NCI-H146 treated with DMSO at 0.1 percent for 48 hours (cell line): ENCODE results near the gene SRRM1.
"Not testable (repeated sequence)": the region's sequence is repeated elsewhere in the genome, so short reads cannot be mapped to it uniquely, and the experiment has no call there.

ENCODE experiments used
- DNase-seq: peaks from one replicate; lab custom pipeline; 2025; ENCODE audit not compliant: unreplicated experiment; lab: John Stamatoyannopoulos, UW

The SRRM1 gene

GRCh38 chr1:24643363-24644099, 429 bp downstream of the SRRM1 start:
- DNase-seq, result no peak

GRCh38 chr1:24644100-24644384, 940 bp downstream of the SRRM1 start:
- DNase-seq, result no peak

GRCh38 chr1:24648919-24649318, 5.8 kb downstream of the SRRM1 start:
- DNase-seq, result no peak

- DNase-seq, result no peak
Observed at GRCh38 chr1:24652382-24652781, 9.3 kb downstream of the SRRM1 start.

- DNase-seq, result no peak
Observed at GRCh38 chr1:24654010-24654409, 10.9 kb downstream of the SRRM1 start.

- DNase-seq, result no peak
Observed at GRCh38 chr1:24656046-24656445, 12.9 kb downstream of the SRRM1 start.

GRCh38 chr1:24657781-24658180, 14.7 kb downstream of the SRRM1 start:
- DNase-seq, result no peak

GRCh38 chr1:24659166-24659904, 16.2 kb downstream of the SRRM1 start:
- no peak for DNase-seq

- no peak for DNase-seq
Observed at GRCh38 chr1:24659993-24660665, 17.0 kb downstream of the SRRM1 start.

- no peak for DNase-seq
Observed at GRCh38 chr1:24664507-24665033, 21.5 kb downstream of the SRRM1 start.

GRCh38 chr1:24666794-24667193, 23.7 kb downstream of the SRRM1 start:
- no peak for DNase-seq

GRCh38 chr1:24671372-24671771, 28.3 kb downstream of the SRRM1 start:
- not testable (repeated sequence) for DNase-seq

GRCh38 chr1:24672686-24673085, 29.6 kb downstream of the SRRM1 start:
- not testable (repeated sequence) for DNase-seq

- DNase-seq, result no peak
Observed at GRCh38 chr1:24673341-24673740, 30.2 kb downstream of the SRRM1 start.

GRCh38 chr1:24678421-24678820, 35.3 kb downstream of the SRRM1 start:
- not testable (repeated sequence) for DNase-seq

GRCh38 chr1:24679725-24680124, 36.6 kb downstream of the SRRM1 start:
- no peak for DNase-seq

- DNase-seq, result no peak
Observed at GRCh38 chr1:24683713-24684162, 40.6 kb downstream of the SRRM1 start.

GRCh38 chr1:24688033-24688432, 44.9 kb downstream of the SRRM1 start:
- DNase-seq, result no peak

GRCh38 chr1:24688621-24689195, 45.6 kb downstream of the SRRM1 start:
- peak; percentile 37 for DNase-seq

GRCh38 chr1:24691051-24691450, 47.9 kb downstream of the SRRM1 start:
- DNase-seq, result no peak

GRCh38 chr1:24692351-24692980, 49.4 kb downstream of the SRRM1 start:
- no peak for DNase-seq
